T47D (cell line): ENCODE data around the gene KCTD4.

Experiments used
- DNase-seq, 2 experiments: peaks; one replicate each; pipeline versions ENCODE4 v3.0.0 to v3.0.0-alpha.2; 2011 to 2012; ENCODE audit warnings: low read depth in 1 of 2, low spot score in 1 of 2
- JUND ChIP-seq: IDR thresholded peaks from 2 replicates; pipeline ENCODE4 v1.6.1; 2012; ENCODE audit warnings: low read depth
- in situ Hi-C: cut with HindIII; loops from 2 replicates; pipeline ENCODE4 v1.10.0; 2016; ENCODE audit warnings: low sequenced_read_pairs, low pct_unique_long_range_greater_than_20kb

The KCTD4 gene

DNA sequence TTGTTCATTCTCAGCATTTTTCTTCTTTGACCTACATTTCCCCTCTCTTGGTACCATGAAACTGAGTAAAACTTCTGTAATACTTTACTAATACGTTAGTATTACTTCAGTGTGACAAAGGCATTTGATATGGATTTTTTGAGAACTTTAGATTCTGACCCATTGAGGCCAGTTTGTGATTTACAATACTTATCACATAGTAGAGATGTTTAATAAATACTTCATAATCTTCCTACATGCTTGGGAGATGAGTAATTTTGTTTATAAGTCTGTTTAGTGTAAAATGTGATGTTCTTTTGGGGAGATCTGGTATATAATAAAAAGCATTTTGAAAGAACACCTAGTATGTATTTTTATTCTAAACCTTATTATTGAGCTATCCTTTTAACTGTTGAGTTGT lies 50.9 kb downstream of the KCTD4 start:
- no peak for DNase-seq

DNA sequence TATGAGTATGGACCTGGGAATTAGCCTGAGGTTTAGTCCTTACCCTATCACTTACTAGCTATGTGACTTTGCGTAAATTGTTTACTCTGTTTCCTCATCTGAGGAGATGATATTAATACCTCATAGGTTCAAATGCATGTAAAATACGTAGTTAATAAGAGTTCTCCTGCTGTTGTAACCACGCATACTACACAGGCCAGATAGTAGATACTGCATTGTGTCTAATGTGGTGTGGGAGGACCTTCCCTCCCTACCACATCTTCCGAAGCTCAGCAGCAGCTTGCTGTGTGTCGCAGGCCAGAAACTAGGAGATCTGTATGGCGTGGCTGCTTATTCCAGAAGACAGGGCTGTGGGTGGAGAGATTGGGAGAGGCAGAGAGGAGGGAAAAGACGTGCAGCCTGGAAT lies 57.5 kb downstream of the KCTD4 start:
- no peak for TF ChIP-seq JUND
- DNase-seq: no peak

More for the DNA sequence above, 50.9 kb downstream of the KCTD4 start:
- in situ Hi-C loops: no loop called here
- TF ChIP-seq JUND: no peak

More for the DNA sequence above, 57.5 kb downstream of the KCTD4 start:
- in situ Hi-C loops: no loop called here
